ENCODE measurements around the gene CAMTA1. TPM values are rescaled to one million over a fixed set of nuclear protein-coding genes. Genes with fewer than 3 reads are reported as not detected.

CAMTA1 gene
- total RNA-seq, 1 experiment from 2014 or later = 69.5 TPM

GRCh38 chr1:7578206-7578605 lies 793.0 kb downstream of the CAMTA1 start:
- H3K4me2 ChIP-seq (ENCODE audit: low read length) = no peak overlapping the region
- no TSS peak for BruUV-seq (replicated peaks)
- ChIA-PET RAD21 (ENCODE audit: low non-redundant PET in 1 of 2, low total read pairs in 2 of 2, uncharacterized antibody in 2 of 2, unreplicated experiment in 2 of 2) (no interaction called here), CTCF (no interaction called here), POLR2A (no interaction called here)
- no peaks in the 10 kb centered on the region for H4K20me1 ChIP-seq (ENCODE audit: insufficient read depth)
- H3K4me3 ChIP-seq (replicated peaks in 1 of 2; ENCODE audit: low read depth in 1 of 2, low read length in 2 of 2) = no peak overlapping the region
- intact Hi-C loops (cut with micrococcal nuclease) = no loop called here
- ATAC-seq (no peak), DNase-seq (ENCODE audit: low read depth, low spot score) (no peak)
- no peaks in the 10 kb centered on the region for H3K36me3 ChIP-seq (ENCODE audit: control insufficient read depth in 1 of 2, insufficient read depth in 2 of 2, low read length in 2 of 2)
- no peaks in the 10 kb centered on the region for H3K79me2 ChIP-seq (ENCODE audit: insufficient read depth, low read length)
- H3K4me1 ChIP-seq (ENCODE audit: control insufficient read depth in 1 of 2, insufficient read depth in 2 of 2, low read length in 2 of 2) = peaks cover 0 to 8% of the 10 kb centered on the region in 2 experiments; a peak in 1 of 4 replicates
- no peaks in the 10 kb centered on the region for H3K27me3 ChIP-seq (ENCODE audit: insufficient read depth, low read length)
- H3K9ac ChIP-seq (ENCODE audit: low read length) = no peak overlapping the region
- H3K9me2 ChIP-seq (ENCODE audit: insufficient read depth) = no peaks in the 10 kb centered on the region
- H2AFZ ChIP-seq (ENCODE audit: low read depth, low read length, poor library complexity, severe bottlenecking) = no peak overlapping the region
- no peak overlapping the region for H3K27ac ChIP-seq (ENCODE audit: low read depth, low read length)
- no peaks in the 10 kb centered on the region for H3K9me3 ChIP-seq (ENCODE audit: control insufficient read depth in 1 of 2, insufficient read depth in 1 of 2, low read depth in 1 of 2, low read length in 2 of 2)
- no peak for TF ChIP-seq ATF3 (IDR thresholded peaks at IDR 0.05)
- no peak for TF ChIP-seq TCF7L2 (IDR thresholded peaks at IDR 0.05; ENCODE audit: borderline replicate concordance, extremely low read depth, insufficient read depth, insufficient read length)
- TF ChIP-seq REST (IDR thresholded peaks at IDR 0.05; ENCODE audit: low read depth) = no peak
- TF ChIP-seq POLR2AphosphoS5 (IDR thresholded peaks at IDR 0.05; ENCODE audit: low read depth, low read length) = no peak
- no peak for TF ChIP-seq ZNF274 (IDR thresholded peaks at IDR 0.05; ENCODE audit: low read depth, low read length)

- CTCF ChIA-PET = no interaction called here
- no peaks in the 10 kb centered on the region for H3K27me3 ChIP-seq (ENCODE audit: insufficient read depth, low read length)
- no peak for ATAC-seq
- no peak overlapping the region for H3K27ac ChIP-seq (ENCODE audit: low read depth, low read length)
- no peak overlapping the region for H3K9ac ChIP-seq (ENCODE audit: low read length)
- H3K4me2 ChIP-seq (ENCODE audit: low read length) = no peak overlapping the region
- H3K4me3 ChIP-seq (replicated peaks in 1 of 2; ENCODE audit: low read depth in 1 of 2, low read length in 2 of 2) = no peak overlapping the region
- no peaks in the 10 kb centered on the region for H3K36me3 ChIP-seq (ENCODE audit: control insufficient read depth in 1 of 2, insufficient read depth in 2 of 2, low read length in 2 of 2)
- no peaks in the 10 kb centered on the region for H4K20me1 ChIP-seq (ENCODE audit: insufficient read depth)
- BruUV-seq (replicated peaks) = no TSS peak
- intact Hi-C loops (cut with micrococcal nuclease) = no loop called here
- H3K9me3 ChIP-seq (ENCODE audit: control insufficient read depth in 1 of 2, insufficient read depth in 1 of 2, low read depth in 1 of 2, low read length in 2 of 2) = no peaks in the 10 kb centered on the region
- H3K4me1 ChIP-seq (ENCODE audit: control insufficient read depth in 1 of 2, insufficient read depth in 2 of 2, low read length in 2 of 2) = peaks cover 0 to 8% of the 10 kb centered on the region in 2 experiments; a peak in 1 of 4 replicates
- RAD21 ChIA-PET (ENCODE audit: low non-redundant PET in 1 of 2, low total read pairs in 2 of 2, uncharacterized antibody in 2 of 2, unreplicated experiment in 2 of 2) = no interaction called here
- DNase-seq (ENCODE audit: low read depth, low spot score) = no peak
- H3K79me2 ChIP-seq (ENCODE audit: insufficient read depth, low read length) = no peaks in the 10 kb centered on the region
- H2AFZ ChIP-seq (ENCODE audit: low read depth, low read length, poor library complexity, severe bottlenecking) = no peak overlapping the region
- TF ChIP-seq POLR2AphosphoS5 (IDR thresholded peaks at IDR 0.05; ENCODE audit: low read depth, low read length) (no peak), FOSL1 (IDR thresholded peaks at IDR 0.05; ENCODE audit: low read depth) (no peak), ATF3 (IDR thresholded peaks at IDR 0.05) (no peak), EGR1 (IDR thresholded peaks at IDR 0.05; ENCODE audit: low read depth) (no peak), ELF1 (IDR thresholded peaks at IDR 0.05; ENCODE audit: borderline replicate concordance, low read depth) (no peak), EZH2phosphoT487 (IDR thresholded peaks at IDR 0.05; ENCODE audit: borderline replicate concordance) (no peak), MAX (IDR thresholded peaks at IDR 0.05) (no peak), ZFX (IDR thresholded peaks at IDR 0.05) (no peak), TCF7L2 (IDR thresholded peaks at IDR 0.05; ENCODE audit: borderline replicate concordance, extremely low read depth, insufficient read depth, insufficient read length) (no peak), POLR2A (IDR thresholded peaks at IDR 0.05; ENCODE audit: borderline replicate concordance, extremely low read depth, insufficient read depth, insufficient read length) (no peak), SIN3A (IDR thresholded peaks at IDR 0.05; ENCODE audit: low read depth) (no peak)
- POLR2A ChIA-PET = no interaction called here
- no peaks in the 10 kb centered on the region for H3K9me2 ChIP-seq (ENCODE audit: insufficient read depth)
These were observed 793.8 kb downstream of the CAMTA1 start for GRCh38 chr1:7579016-7579415.

Data from HCT116 (cell line).